Measurements from ENCODE around the gene MAN1B1. TPM values are rescaled to one million over a fixed set of nuclear protein-coding genes. Genes with fewer than 3 reads are reported as not detected.

Gene MAN1B1
- total and polyA plus RNA-seq, 2 of the 4 experiments (the other 2 are of a cell fraction), result 28.7 to 55.1 TPM

DNA sequence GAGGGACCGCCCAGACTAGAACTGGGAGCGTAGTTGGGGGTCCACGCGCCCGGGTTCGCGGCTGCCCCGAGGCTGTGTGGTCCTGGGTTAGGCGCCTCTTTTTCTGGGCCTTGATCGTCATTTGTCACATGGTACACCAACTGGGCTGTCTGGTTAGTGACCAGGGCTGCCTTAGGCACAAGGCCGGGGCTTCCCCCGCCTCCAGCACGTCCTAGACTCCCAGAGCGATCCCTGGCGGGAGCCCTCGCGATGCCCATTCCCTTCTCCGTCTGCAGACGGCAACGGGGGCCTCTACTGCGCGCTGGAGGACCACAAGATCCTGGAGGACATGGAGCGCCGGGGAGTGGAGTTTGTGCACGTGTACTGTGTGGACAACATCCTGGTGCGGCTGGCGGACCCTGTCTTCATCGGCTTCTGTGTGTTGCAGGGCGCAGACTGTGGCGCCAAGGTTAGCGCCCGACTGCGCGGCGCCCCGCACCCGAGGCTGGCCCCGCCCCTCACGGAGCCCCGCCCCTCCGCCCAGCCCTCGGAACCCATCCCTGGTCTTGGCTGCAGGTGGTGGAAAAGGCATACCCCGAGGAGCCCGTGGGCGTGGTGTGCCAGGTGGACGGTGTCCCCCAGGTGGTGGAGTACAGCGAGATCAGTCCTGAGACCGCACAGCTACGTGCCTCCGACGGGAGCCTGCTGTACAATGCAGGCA, 7.9 kb upstream of the MAN1B1 start:
- Histone ChIP-seq H2AK5ac (ENCODE audit: low read depth, low read length) (peak overlapping the region; percentile 1; the same call in 1 of the 2 replicates), H2BK5ac (ENCODE audit: low read depth, low read length, poor library complexity, severe bottlenecking) (no peak overlapping the region), H2BK20ac (ENCODE audit: low read depth, low read length) (no peak overlapping the region), H4K91ac (ENCODE audit: insufficient read depth, low read depth, low read length) (no peak overlapping the region), H3K56ac (ENCODE audit: extremely low read depth, insufficient read depth, low read length) (no peak overlapping the region), H2AFZ (replicated peaks; ENCODE audit: low read length, poor library complexity) (peak overlapping the region; percentile 2), H3K4ac (ENCODE audit: low read depth, low read length) (no peak overlapping the region), H3K14ac (replicated peaks; ENCODE audit: low read depth, low read length) (no peak overlapping the region), H3K9me1 (ENCODE audit: insufficient read depth, low read length) (peaks cover 4% of the 10 kb centered on the region), H4K20me1 (ENCODE audit: insufficient read depth, low read length) (peaks cover 10% of the 10 kb centered on the region), H3K36me3 (ENCODE audit: control insufficient read depth, insufficient read depth, low read length) (peaks cover 24% of the 10 kb centered on the region; the same call in 1 of the 2 replicates), H3K4me2 (ENCODE audit: low read depth, low read length) (peak overlapping the region; percentile 89; the same call in 1 of the 2 replicates), H3K18ac (ENCODE audit: low read depth, low read length) (no peak overlapping the region), H2AK9ac (replicated peaks; ENCODE audit: low read depth, low read length, poor library complexity) (peak overlapping the region; percentile 96), H4K5ac (ENCODE audit: low read depth, low read length) (no peak overlapping the region), H3K23ac (ENCODE audit: low read depth, low read length) (no peak overlapping the region), H3K27me3 (ENCODE audit: control insufficient read depth, insufficient read depth, low read length) (no peaks in the 10 kb centered on the region), H3K4me1 (ENCODE audit: control insufficient read depth, insufficient read depth, low read length) (peaks cover 10% of the 10 kb centered on the region), H3K9me3 (ENCODE audit: control insufficient read depth, insufficient read depth, low read length) (no peaks in the 10 kb centered on the region), H3K9ac (ENCODE audit: low read depth, low read length) (no peak overlapping the region), H2BK15ac (ENCODE audit: low read depth, low read length) (no peak overlapping the region), H3K4me3 (ENCODE audit: insufficient read depth, low read depth, low read length) (peak overlapping the region; percentile 99), H3K27ac (ENCODE audit: insufficient read depth, low read length) (no peak overlapping the region), H4K8ac (ENCODE audit: low read depth in 2 of 2, low read length in 2 of 2) (no peak overlapping the region), H3K79me1 (ENCODE audit: low read depth in 1 of 2, low read length in 2 of 2) (peaks cover 8 to 37% of the 10 kb centered on the region in 2 experiments), H2BK120ac (ENCODE audit: low read depth, low read length) (no peak overlapping the region)
- dilution Hi-C loops (cut with HindIII; ENCODE audit: low sequenced_read_pairs, unreplicated experiment), result no loop called here
- intact Hi-C loops (cut with micrococcal nuclease), result no loop called here
- TF ChIP-seq MAZ (IDR thresholded peaks at IDR 0.05; ENCODE audit: borderline replicate concordance, low read depth, low read length) (no peak), RAD21 (IDR thresholded peaks at IDR 0.05; ENCODE audit: low read length) (no peak), MXI1 (IDR thresholded peaks at IDR 0.05; ENCODE audit: borderline replicate concordance, low read depth, low read length) (no peak), POLR2A (IDR thresholded peaks at IDR 0.05; ENCODE audit: low read depth, low read length) (no peak), SMC3 (IDR thresholded peaks at IDR 0.05; ENCODE audit: low read depth, low read length) (no peak), BHLHE40 (IDR thresholded peaks at IDR 0.05; ENCODE audit: low read depth, low read length) (no peak), CHD1 (IDR thresholded peaks at IDR 0.05; ENCODE audit: low read depth, low read length) (no peak), RCOR1 (IDR thresholded peaks at IDR 0.05; ENCODE audit: insufficient replicate concordance, low read length) (no peak)
- TF ChIP-seq, protein P1, sequence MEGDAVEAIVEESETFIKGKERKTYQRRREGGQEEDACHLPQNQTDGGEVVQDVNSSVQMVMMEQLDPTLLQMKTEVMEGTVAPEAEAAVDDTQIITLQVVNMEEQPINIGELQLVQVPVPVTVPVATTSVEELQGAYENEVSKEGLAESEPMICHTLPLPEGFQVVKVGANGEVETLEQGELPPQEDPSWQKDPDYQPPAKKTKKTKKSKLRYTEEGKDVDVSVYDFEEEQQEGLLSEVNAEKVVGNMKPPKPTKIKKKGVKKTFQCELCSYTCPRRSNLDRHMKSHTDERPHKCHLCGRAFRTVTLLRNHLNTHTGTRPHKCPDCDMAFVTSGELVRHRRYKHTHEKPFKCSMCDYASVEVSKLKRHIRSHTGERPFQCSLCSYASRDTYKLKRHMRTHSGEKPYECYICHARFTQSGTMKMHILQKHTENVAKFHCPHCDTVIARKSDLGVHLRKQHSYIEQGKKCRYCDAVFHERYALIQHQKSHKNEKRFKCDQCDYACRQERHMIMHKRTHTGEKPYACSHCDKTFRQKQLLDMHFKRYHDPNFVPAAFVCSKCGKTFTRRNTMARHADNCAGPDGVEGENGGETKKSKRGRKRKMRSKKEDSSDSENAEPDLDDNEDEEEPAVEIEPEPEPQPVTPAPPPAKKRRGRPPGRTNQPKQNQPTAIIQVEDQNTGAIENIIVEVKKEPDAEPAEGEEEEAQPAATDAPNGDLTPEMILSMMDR (conservative IDR thresholded peaks at IDR 0.05; ENCODE audit: low read depth, low read length), result no peak
- POLR2A ChIA-PET (ENCODE audit: unreplicated experiment), result no interaction called here
- CTCF ChIA-PET, result no interaction called here
- DNase-seq (no peak), ATAC-seq (ENCODE audit: low read depth) (no peak)
- in situ Hi-C loops (cut with MboI; ENCODE audit: low sequenced_read_pairs), result no loop called here
- no TSS peak for BruUV-seq (replicated peaks)
- WGBS, 2 experiments (ENCODE audit: extremely low coverage in 2 of 2, insufficient read length in 1 of 2), result 56% methylated on average over 23 of the region's 51 CpGs; no CpG with 5 or more reads in 1 of the 2 experiments
